Kidney (tissue), 14 donors: ENCODE data around the gene CPVL. TPM values are rescaled to one million over a fixed set of nuclear protein-coding genes. Genes with fewer than 3 reads are reported as not detected.
A peak's percentile ranks its signal among the peaks of the same experiment; 100 is the strongest.

Experiments
- DNase-seq, 5 donors: peaks; one replicate each; pipeline ENCODE4 v3.0.0-alpha.2; 2013 to 2020
- FAIRE-seq: peaks from 2 replicates; lab custom pipeline; 2012; peaks lifted over from hg19 to GRCh38; lab: Jason Lieb, UNC
- H3K27ac ChIP-seq, 2 donors: one replicate each; pipeline ENCODE4 v1.7.0; 2013; ENCODE audit warnings: low read depth in 2 of 2, low read length in 2 of 2, inconsistent platforms in 1 of 2
- H3K27me3 ChIP-seq: one replicate; pipeline ENCODE4 v1.7.1; 2013; ENCODE audit warnings: low read length, inconsistent platforms; ENCODE audit not compliant: control insufficient read depth, insufficient read depth
- H3K36me3 ChIP-seq, 3 donors: one replicate each; pipeline versions ENCODE4 v1.7.0 to v1.7.1; 2013; ENCODE audit warnings: low read length in 3 of 3, control low read depth in 1 of 3, inconsistent platforms in 1 of 3; ENCODE audit not compliant: insufficient read depth in 3 of 3, control insufficient read depth in 2 of 3
- H3K4me1 ChIP-seq, 3 donors: one replicate each; pipeline versions ENCODE4 v1.7.0 to v1.7.1; 2013; ENCODE audit warnings: low read length in 3 of 3, inconsistent platforms in 1 of 3, low read depth in 1 of 3; ENCODE audit not compliant: control insufficient read depth in 2 of 3, insufficient read depth in 2 of 3
- H3K4me3 ChIP-seq, 3 donors: one replicate each; pipeline versions ENCODE4 v1.7.0 to v1.8.1; 2013; ENCODE audit warnings: low read length in 3 of 3, control low read depth in 1 of 3, inconsistent platforms in 1 of 3
- H3K9ac ChIP-seq, 3 donors: one replicate each; pipeline versions ENCODE4 v1.7.0 to v1.7.1; 2013; ENCODE audit warnings: low read length in 3 of 3, control low read depth in 1 of 3, inconsistent platforms in 1 of 3
- H3K9me3 ChIP-seq, 3 donors: one replicate each; pipeline versions ENCODE4 v1.7.0 to v1.7.1; 2013; ENCODE audit warnings: low read length in 3 of 3, control low read depth in 1 of 3, inconsistent platforms in 1 of 3; ENCODE audit not compliant: control insufficient read depth in 2 of 3, insufficient read depth in 1 of 3
- intact Hi-C: fragments of 100-400 bp; cut with DNase I; formaldehyde crosslinking; loops from one replicate; pipeline ENCODE4 v1.11.1; 2022
- polyA plus RNA-seq: library from polyadenylated mRNA; stranded (reverse); fragments of 350-450 nt; fragmentation: Illumina TruSeq; extraction: RNeasy Lipid Tissue Mini Kit (QIAGEN cat#74804); gene quantifications from one replicate; pipeline ENCODE4 v1.2.3, GENCODE V29; 2014; ENCODE audit warnings: low read depth, low replicate concordance; ENCODE audit not compliant: insufficient read depth
- total RNA-seq: library from RNA; stranded (reverse); fragmentation: NEBNext Ultra II Directional; extraction: Animal tissue kit (Norgen Biotek cat#: 25700); gene quantifications from one replicate; pipeline ENCODE4 v1.2.1, GENCODE V29; 2021
- TF ChIP-seq, protein P1 (sequence below): IDR thresholded peaks from 3 replicates; pipeline ENCODE4 v1.5.1; 2012; ENCODE audit warnings: mild to moderate bottlenecking, moderate library complexity, borderline replicate concordance; ENCODE audit not compliant: insufficient read depth; ENCODE audit errors: extremely low read depth
- donor health status: control.
- donor health status: control.
- donor health status: control.
- donor health status: control.
- donor health status: control.
- donor health status: DM: yes; HTN: yes; CAD: no.
- donor health status: Normal renal cell carcinoma (clear cell type).

Gene CPVL
- total and polyA plus RNA-seq, 2 donors from 2014 or later = 104 to 133 TPM

DNA sequence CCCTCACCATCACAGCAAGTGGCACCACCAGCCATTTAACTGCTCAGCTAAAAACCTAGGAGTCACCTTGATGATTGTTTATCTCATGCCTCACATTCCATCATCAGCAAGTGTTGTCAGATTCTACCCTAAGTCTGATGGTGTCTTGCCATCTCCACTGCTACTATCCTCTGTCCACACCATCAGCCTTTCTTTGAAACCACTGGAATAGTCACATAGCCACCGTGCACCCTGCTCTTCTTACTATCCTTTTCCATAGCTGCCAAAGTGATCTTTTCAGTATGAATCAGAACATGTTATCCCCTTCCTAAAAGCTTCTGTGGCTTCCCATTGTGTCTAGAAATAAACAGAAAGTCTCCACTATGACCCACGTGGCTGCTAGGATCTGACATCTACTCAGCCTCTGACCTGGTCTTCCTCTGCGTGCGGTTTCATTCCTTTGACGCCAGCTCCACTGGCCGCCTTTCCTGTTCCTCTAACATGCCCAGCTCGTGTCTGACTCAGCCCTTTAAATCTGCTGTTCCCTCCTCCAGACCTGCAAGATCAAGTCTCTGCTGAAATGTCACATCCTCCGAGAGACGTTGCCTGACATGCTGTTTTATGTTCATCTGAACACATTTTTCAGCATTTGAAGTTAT, 31.7 kb upstream of the CPVL start:
- Histone ChIP-seq H3K36me3 (no peaks in the 10 kb centered on the region), H3K27ac (peak overlapping the region; percentile 29 to 61), H3K9me3 (no peaks in the 10 kb centered on the region), H3K4me3 (no peak overlapping the region), H3K9ac (no peak overlapping the region), H3K27me3 (no peaks in the 10 kb centered on the region), H3K4me1 (peaks cover 0 to 3% (median 0%) of the 10 kb centered on the region in 3 donors)
- DNase-seq = peak in 2 of 5 donors; percentile 41 to 74
- TF ChIP-seq, protein P1, sequence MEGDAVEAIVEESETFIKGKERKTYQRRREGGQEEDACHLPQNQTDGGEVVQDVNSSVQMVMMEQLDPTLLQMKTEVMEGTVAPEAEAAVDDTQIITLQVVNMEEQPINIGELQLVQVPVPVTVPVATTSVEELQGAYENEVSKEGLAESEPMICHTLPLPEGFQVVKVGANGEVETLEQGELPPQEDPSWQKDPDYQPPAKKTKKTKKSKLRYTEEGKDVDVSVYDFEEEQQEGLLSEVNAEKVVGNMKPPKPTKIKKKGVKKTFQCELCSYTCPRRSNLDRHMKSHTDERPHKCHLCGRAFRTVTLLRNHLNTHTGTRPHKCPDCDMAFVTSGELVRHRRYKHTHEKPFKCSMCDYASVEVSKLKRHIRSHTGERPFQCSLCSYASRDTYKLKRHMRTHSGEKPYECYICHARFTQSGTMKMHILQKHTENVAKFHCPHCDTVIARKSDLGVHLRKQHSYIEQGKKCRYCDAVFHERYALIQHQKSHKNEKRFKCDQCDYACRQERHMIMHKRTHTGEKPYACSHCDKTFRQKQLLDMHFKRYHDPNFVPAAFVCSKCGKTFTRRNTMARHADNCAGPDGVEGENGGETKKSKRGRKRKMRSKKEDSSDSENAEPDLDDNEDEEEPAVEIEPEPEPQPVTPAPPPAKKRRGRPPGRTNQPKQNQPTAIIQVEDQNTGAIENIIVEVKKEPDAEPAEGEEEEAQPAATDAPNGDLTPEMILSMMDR = no peak
- FAIRE-seq = no peak
- intact Hi-C loops = no loop called here

DNA sequence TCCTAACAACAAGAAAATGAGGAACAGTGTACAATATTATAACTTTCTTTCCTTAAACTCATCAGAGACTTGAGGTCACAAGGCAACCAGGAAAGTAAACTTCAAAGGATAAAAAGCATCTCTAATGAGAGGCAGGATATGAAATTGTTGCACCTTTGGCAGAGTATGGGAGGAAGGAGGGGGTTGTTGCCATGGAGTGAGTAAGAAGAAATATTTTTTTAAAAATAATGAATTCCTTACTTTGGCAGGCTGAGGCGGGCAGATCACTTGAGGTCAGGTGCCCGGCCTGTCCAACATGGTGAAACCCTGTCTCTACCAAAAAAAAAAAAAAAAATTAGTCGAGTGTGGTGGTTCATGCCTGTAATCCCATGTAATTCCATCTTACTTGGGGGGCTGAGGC, 27.1 kb upstream of the CPVL start:
- intact Hi-C loops = no loop called here
- TF ChIP-seq, protein P1 = no peak
- no peak for FAIRE-seq
- Histone ChIP-seq H3K9me3 (no peaks in the 10 kb centered on the region), H3K27me3 (no peaks in the 10 kb centered on the region), H3K4me3 (no peak overlapping the region), H3K9ac (no peak overlapping the region), H3K36me3 (no peaks in the 10 kb centered on the region), H3K27ac (no peak overlapping the region), H3K4me1 (peaks cover 0 to 3% (median 0%) of the 10 kb centered on the region in 3 donors)
- no peak for DNase-seq

DNA sequence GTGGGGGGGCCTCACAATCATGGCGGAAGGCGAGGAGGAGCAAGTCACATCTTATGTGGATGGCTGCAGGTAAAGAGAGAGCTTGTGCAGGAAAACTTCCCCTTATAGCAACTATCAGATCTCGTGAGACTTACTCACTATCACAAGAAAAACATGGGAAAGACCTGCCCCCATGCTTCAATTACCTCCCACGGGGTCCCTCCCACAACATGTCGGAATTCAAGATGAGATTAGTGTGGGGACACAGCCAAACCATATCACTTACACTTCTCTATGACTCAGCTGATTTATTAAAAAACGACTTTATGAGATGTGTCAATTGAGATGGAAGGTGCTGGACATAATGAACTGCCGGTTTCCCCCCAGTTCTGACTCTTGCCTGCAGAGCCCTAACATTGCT, 24.4 kb upstream of the CPVL start:
- FAIRE-seq (no peak), DNase-seq (no peak)
- Histone ChIP-seq H3K9ac (no peak overlapping the region), H3K4me3 (no peak overlapping the region), H3K27ac (no peak overlapping the region), H3K9me3 (no peaks in the 10 kb centered on the region), H3K36me3 (no peaks in the 10 kb centered on the region), H3K27me3 (no peaks in the 10 kb centered on the region), H3K4me1 (peaks cover 0 to 6% (median 0%) of the 10 kb centered on the region in 3 donors)
- intact Hi-C loops = no loop called here
- TF ChIP-seq, protein P1 = no peak
